HG03159 (cell line): Measurements from ENCODE around the gene GRIN2C.
"Not testable (repeated sequence)": the region's sequence is repeated elsewhere in the genome, so short reads cannot be mapped to it uniquely, and the experiment has no call there.

Source experiments
- ATAC-seq: cut with Tn5 transposase; IDR thresholded peaks from one replicate; pipeline ENCODE4 v1.9.1; 2021; ENCODE audit warnings: mild to moderate bottlenecking, moderate library complexity; ENCODE audit not compliant: unreplicated experiment

Gene GRIN2C

GRCh38 chr17:74859459-74860228 lies at the start of gene GRIN2C:
Gene GRIN2C, minus strand, starts transcription at chr17:74859885. Its CDS starts 4,793 bp downstream, at chr17:74855092.
- ATAC-seq, result no peak

- not testable (repeated sequence) for ATAC-seq
Measured at GRCh38 chr17:74909097-74909496, 49.4 kb upstream of the GRIN2C start.

- ATAC-seq, result no peak
Measured at GRCh38 chr17:74907012-74907411, 47.3 kb upstream of the GRIN2C start.

GRCh38 chr17:74906214-74906793 lies 46.6 kb upstream of the GRIN2C start:
- not testable (repeated sequence) for ATAC-seq

GRCh38 chr17:74904687-74905409 lies 45.2 kb upstream of the GRIN2C start:
- no peak for ATAC-seq

- no peak for ATAC-seq
Measured at GRCh38 chr17:74903671-74904070, 44.0 kb upstream of the GRIN2C start.

GRCh38 chr17:74903034-74903433 lies 43.3 kb upstream of the GRIN2C start:
- no peak for ATAC-seq

GRCh38 chr17:74901353-74902135 lies 41.9 kb upstream of the GRIN2C start:
- no peak for ATAC-seq

- no peak for ATAC-seq
Measured at GRCh38 chr17:74900208-74900607, 40.5 kb upstream of the GRIN2C start.

GRCh38 chr17:74898376-74898946 lies 38.8 kb upstream of the GRIN2C start:
- no peak for ATAC-seq

GRCh38 chr17:74893936-74894671 lies 34.4 kb upstream of the GRIN2C start:
- no peak for ATAC-seq

- ATAC-seq, result no peak
Measured at GRCh38 chr17:74892974-74893911, 33.6 kb upstream of the GRIN2C start, which contains the start of gene FADS6. Gene FADS6, minus strand, starts transcription at chr17:74893633. Its CDS starts 38 bp downstream, at chr17:74893595.

- ATAC-seq, result no peak
Measured at GRCh38 chr17:74892013-74892841, 32.5 kb upstream of the GRIN2C start.

GRCh38 chr17:74890554-74890953 lies 30.9 kb upstream of the GRIN2C start:
- no peak for ATAC-seq

GRCh38 chr17:74888469-74888868 lies 28.8 kb upstream of the GRIN2C start:
- no peak for ATAC-seq

GRCh38 chr17:74883241-74883745 lies 23.6 kb upstream of the GRIN2C start:
- no peak for ATAC-seq

- no peak for ATAC-seq
Measured at GRCh38 chr17:74882517-74883240, 23.0 kb upstream of the GRIN2C start.
